ENCODE results near the gene S100A2.

DNA sequence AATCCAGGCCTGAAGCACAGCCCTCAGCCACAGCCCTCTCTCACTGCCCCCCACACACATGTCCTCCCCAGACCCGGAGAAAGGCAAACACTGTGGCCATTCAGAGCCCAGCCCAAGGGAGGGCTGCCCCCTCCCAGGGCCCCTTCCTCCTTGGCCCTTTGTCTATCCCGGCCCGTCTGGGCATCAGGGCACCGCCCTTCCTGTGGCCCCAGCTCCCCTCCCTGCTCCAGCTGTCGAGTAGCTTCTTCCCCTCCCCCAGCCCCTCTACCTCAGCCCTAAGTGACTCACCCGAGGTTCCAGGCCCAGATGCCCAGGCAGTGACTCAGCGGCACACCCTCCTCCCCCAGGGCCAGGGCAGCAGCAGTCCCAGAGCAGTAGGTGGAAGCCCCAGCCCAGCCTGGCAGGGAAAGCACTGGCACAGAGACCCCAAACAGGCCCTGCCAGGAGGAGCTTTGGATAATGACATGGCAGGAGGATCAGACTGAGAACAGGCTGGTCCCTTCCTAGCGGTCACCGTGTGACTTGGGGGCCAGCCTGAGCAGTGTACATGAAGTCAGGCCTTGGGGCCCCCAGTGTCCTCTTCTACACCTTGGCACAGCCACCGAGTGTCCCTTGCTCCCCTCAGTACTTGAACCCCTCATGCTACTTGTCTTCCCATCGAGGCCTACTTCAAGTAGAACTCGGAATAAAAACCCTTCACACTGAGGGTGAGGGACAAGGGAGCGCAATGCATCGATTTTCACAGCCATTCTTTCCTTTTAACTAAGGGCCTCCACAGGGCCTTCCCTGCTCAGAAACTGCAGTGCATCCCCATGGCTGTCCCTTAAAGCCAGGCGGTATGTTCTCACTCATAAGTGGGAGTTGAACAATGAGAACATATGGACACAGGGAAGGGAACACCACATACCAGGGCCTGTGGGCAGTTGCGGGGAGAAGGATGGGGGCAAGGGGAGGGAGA lies 1.0 kb upstream of the S100A2 start:
- TF ChIP-seq CTCF (IDR thresholded peaks at IDR 0.05; ENCODE audit: insufficient read depth, low read depth, low read length), result no peak
- TF ChIP-seq EZH2 (IDR thresholded peaks at IDR 0.05; ENCODE audit: insufficient read depth, low read length), result no peak

All from astrocyte (in vitro differentiated cells and primary cell).